WTC11 (cell line): ENCODE data around the gene PRXL2A. TPM values are rescaled to one million over a fixed set of nuclear protein-coding genes. Genes with fewer than 3 reads are reported as not detected.

Experiments used
- ATAC-seq: fragments of 200-7000 bp; cut with Tn5 transposase; 2 replicates; pipeline ENCODE4 v1.10.0; 2021; ENCODE audit warnings: mild to moderate bottlenecking, moderate library complexity
- CTCF ChIA-PET: fragments of 300-600 bp; sonication (Branson Sonifier 250); formaldehyde crosslinking; loops from one replicate; lab custom pipeline; 2021; ENCODE audit warnings: antibody characterized with exemption; lab: Charles Lee
- POLR2A ChIA-PET: fragments of 350-600 bp; sonication (Branson Sonifier 250); formaldehyde crosslinking; loops from one replicate; lab custom pipeline; 2021; ENCODE audit warnings: antibody characterized with exemption; lab: Charles Lee
- DNase-seq: peaks from one replicate; pipeline ENCODE4 v3.0.0; 2021; ENCODE audit warnings: low spot score
- H3K27ac Mint-ChIP-seq: 2 replicates; pipeline ENCODE4 v1.8.0; 2021; ENCODE audit warnings: mixed read lengths
- H3K27me3 Mint-ChIP-seq: 2 replicates; pipeline ENCODE4 v1.8.0; 2021; ENCODE audit warnings: low read depth, mild to moderate bottlenecking, moderate library complexity, mixed read lengths
- H3K36me3 Mint-ChIP-seq: 2 replicates; pipeline ENCODE4 v1.8.0; 2021; ENCODE audit warnings: mixed read lengths
- H3K4me1 Mint-ChIP-seq: 2 replicates; pipeline ENCODE4 v1.8.0; 2022; ENCODE audit warnings: mixed read lengths
- H3K4me3 Mint-ChIP-seq: 2 replicates; pipeline ENCODE4 v1.8.0; 2021; ENCODE audit warnings: mild to moderate bottlenecking, moderate library complexity, mixed read lengths
- H3K9me3 Mint-ChIP-seq: 2 replicates; pipeline ENCODE4 v1.8.0; 2021; ENCODE audit warnings: mixed read lengths
- CREM ChIP-seq: sonication (generic); formaldehyde crosslinking; IDR thresholded peaks from 2 replicates; pipeline ENCODE4 v1.8.1; 2022; ENCODE audit warnings: mild to moderate bottlenecking, missing genetic modification reagents, moderate library complexity
- EMX1 ChIP-seq: fragments of 250-450 bp; sonication (Bioruptor Pico); IDR thresholded peaks from 2 replicates; pipeline ENCODE4 v1.8.0; 2021; ENCODE audit warnings: mild to moderate bottlenecking
- FOXK1 ChIP-seq: sonication (generic); formaldehyde crosslinking; IDR thresholded peaks from 2 replicates; pipeline ENCODE4 v1.8.0; 2022; ENCODE audit warnings: mild to moderate bottlenecking, moderate library complexity, missing genetic modification reagents
- GABPB1 ChIP-seq: sonication (generic); formaldehyde crosslinking; IDR thresholded peaks from 2 replicates; pipeline ENCODE4 v1.8.1; 2023; ENCODE audit warnings: mild to moderate bottlenecking, missing genetic modification reagents
- HMGA2 ChIP-seq: fragments of 250-450 bp; sonication (Bioruptor Pico); IDR thresholded peaks from 2 replicates; pipeline ENCODE4 v1.4.0; 2021; ENCODE audit warnings: mild to moderate bottlenecking, moderate library complexity
- KAT7 ChIP-seq: sonication (generic); formaldehyde crosslinking; IDR thresholded peaks from 2 replicates; pipeline ENCODE4 v1.8.1; 2023; ENCODE audit warnings: missing genetic modification reagents, mild to moderate bottlenecking, borderline replicate concordance
- MYBL2 ChIP-seq: sonication (generic); formaldehyde crosslinking; IDR thresholded peaks from 2 replicates; pipeline ENCODE4 v1.8.1; 2023; ENCODE audit warnings: mild to moderate bottlenecking, moderate library complexity, missing genetic modification reagents
- OVOL2 ChIP-seq: fragments of 250-450 bp; sonication (Bioruptor Pico); IDR thresholded peaks from 2 replicates; pipeline ENCODE4 v1.9.0; 2021; ENCODE audit warnings: mild to moderate bottlenecking, borderline replicate concordance
- SMAD4 ChIP-seq: sonication (generic); formaldehyde crosslinking; IDR thresholded peaks from 2 replicates; pipeline ENCODE4 v1.8.0; 2022; ENCODE audit warnings: mild to moderate bottlenecking, missing genetic modification reagents
- SOX15 ChIP-seq: fragments of 250-450 bp; sonication (Bioruptor Pico); IDR thresholded peaks from 2 replicates; pipeline ENCODE4 v1.9.0; 2021; ENCODE audit warnings: mild to moderate bottlenecking
- TCF7 ChIP-seq: sonication (generic); formaldehyde crosslinking; IDR thresholded peaks from 2 replicates; pipeline ENCODE4 v1.8.0; 2022; ENCODE audit warnings: mild to moderate bottlenecking, low read depth, missing genetic modification reagents, moderate library complexity
- TEAD4 ChIP-seq: sonication (generic); formaldehyde crosslinking; IDR thresholded peaks from 2 replicates; pipeline ENCODE4 v1.8.0; 2022; ENCODE audit warnings: mild to moderate bottlenecking, missing genetic modification reagents
- ZNF138 ChIP-seq: sonication (generic); formaldehyde crosslinking; conservative IDR thresholded peaks from 2 replicates; pipeline ENCODE4 v1.8.1; 2022; ENCODE audit warnings: mild to moderate bottlenecking, moderate library complexity, missing genetic modification reagents
- ZNF671 ChIP-seq: fragments of 250-450 bp; sonication (Bioruptor Pico); IDR thresholded peaks from 2 replicates; pipeline ENCODE4 v1.8.0; 2021; ENCODE audit warnings: mild to moderate bottlenecking
- total RNA-seq: library from RNA; stranded (reverse); gene quantifications from 3 replicates; pipeline ENCODE4 v1.2.3, GENCODE V29; 2021
- TF ChIP-seq, protein P1 (sequence below): sonication (generic); formaldehyde crosslinking; conservative IDR thresholded peaks from 2 replicates; pipeline ENCODE4 v1.8.1; 2023; ENCODE audit warnings: mild to moderate bottlenecking, low read depth, missing genetic modification reagents, moderate library complexity
- TF ChIP-seq, protein P2 (sequence below): sonication (generic); formaldehyde crosslinking; IDR thresholded peaks from 2 replicates; pipeline ENCODE4 v1.8.1; 2023; ENCODE audit warnings: mild to moderate bottlenecking, missing genetic modification reagents
- TF ChIP-seq, protein P3 (sequence below): fragments of 250-450 bp; sonication (Bioruptor Pico); IDR thresholded peaks from 2 replicates; pipeline ENCODE4 v1.9.0; 2021; ENCODE audit warnings: moderate library complexity, mild to moderate bottlenecking, inconsistent platforms, borderline replicate concordance
- TF ChIP-seq, protein P4 (sequence below): fragments of 250-450 bp; sonication (Bioruptor Pico); IDR thresholded peaks from 2 replicates; pipeline ENCODE4 v1.8.0; 2021; ENCODE audit warnings: mild to moderate bottlenecking
- TF ChIP-seq, protein P5 (sequence below): fragments of 250-450 bp; sonication (Bioruptor Pico); IDR thresholded peaks from 2 replicates; pipeline ENCODE4 v1.9.0; 2021; ENCODE audit warnings: mild to moderate bottlenecking
- TF ChIP-seq, protein P6 (sequence below): fragments of 250-450 bp; sonication (Bioruptor Pico); IDR thresholded peaks from 2 replicates; pipeline ENCODE4 v1.9.0; 2021; ENCODE audit warnings: mild to moderate bottlenecking, borderline replicate concordance

PRXL2A gene
- total RNA-seq, 1 experiment from 2014 or later, result 46.6 TPM

DNA sequence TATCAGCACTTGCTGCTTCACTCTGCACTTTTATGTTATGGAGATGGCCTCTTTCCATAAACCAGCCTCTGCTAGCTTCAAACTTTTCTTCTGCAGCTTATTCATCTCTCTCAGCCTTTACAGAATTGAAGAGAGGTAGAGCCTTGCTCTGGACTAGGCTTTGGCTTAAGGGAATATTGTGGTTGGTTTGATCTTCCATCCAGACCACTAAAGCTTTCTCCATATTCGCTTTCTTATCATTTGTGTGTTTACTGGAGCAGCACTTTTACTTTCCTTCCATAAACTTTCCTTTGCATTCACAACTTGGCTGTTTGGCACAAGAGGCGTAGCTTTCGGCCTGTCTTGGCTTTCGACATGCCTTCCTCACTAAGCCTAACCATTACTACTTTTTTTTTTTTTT lies 28.2 kb upstream of the PRXL2A start:
- no peaks in the 10 kb centered on the region for H3K27me3 Mint-ChIP-seq
- TF ChIP-seq MYBL2 (no peak), TEAD4 (CRISPR knock-in tag) (no peak), HMGA2 (no peak), ZNF138 (no peak), GABPB1 (no peak), FOXK1 (CRISPR knock-in tag) (no peak)
- TF ChIP-seq, protein P1, sequence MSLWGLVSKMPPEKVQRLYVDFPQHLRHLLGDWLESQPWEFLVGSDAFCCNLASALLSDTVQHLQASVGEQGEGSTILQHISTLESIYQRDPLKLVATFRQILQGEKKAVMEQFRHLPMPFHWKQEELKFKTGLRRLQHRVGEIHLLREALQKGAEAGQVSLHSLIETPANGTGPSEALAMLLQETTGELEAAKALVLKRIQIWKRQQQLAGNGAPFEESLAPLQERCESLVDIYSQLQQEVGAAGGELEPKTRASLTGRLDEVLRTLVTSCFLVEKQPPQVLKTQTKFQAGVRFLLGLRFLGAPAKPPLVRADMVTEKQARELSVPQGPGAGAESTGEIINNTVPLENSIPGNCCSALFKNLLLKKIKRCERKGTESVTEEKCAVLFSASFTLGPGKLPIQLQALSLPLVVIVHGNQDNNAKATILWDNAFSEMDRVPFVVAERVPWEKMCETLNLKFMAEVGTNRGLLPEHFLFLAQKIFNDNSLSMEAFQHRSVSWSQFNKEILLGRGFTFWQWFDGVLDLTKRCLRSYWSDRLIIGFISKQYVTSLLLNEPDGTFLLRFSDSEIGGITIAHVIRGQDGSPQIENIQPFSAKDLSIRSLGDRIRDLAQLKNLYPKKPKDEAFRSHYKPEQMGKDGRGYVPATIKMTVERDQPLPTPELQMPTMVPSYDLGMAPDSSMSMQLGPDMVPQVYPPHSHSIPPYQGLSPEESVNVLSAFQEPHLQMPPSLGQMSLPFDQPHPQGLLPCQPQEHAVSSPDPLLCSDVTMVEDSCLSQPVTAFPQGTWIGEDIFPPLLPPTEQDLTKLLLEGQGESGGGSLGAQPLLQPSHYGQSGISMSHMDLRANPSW (CRISPR knock-in tag), result no peak
- H3K9me3 Mint-ChIP-seq, result no peaks in the 10 kb centered on the region
- CTCF ChIA-PET, result interaction anchor here (0.6 to 4.5 kb wide), 6 partner anchors 17 to 219 kb away, joined by 3 to 42 read pairs (median 6); no protein-coding TSS in a partner anchor
- POLR2A ChIA-PET, result interaction anchor here (0.6 kb wide), 1 partner anchor 54 kb away, joined by 3 read pairs; no protein-coding TSS in a partner anchor
- H3K4me3 Mint-ChIP-seq, result no peak overlapping the region
- DNase-seq, result no peak
- H3K27ac Mint-ChIP-seq, result no peak overlapping the region
- no peak for ATAC-seq
- no peaks in the 10 kb centered on the region for H3K36me3 Mint-ChIP-seq
- H3K4me1 Mint-ChIP-seq, result peaks cover 5% of the 10 kb centered on the region; the same call in 1 of the 2 replicates

DNA sequence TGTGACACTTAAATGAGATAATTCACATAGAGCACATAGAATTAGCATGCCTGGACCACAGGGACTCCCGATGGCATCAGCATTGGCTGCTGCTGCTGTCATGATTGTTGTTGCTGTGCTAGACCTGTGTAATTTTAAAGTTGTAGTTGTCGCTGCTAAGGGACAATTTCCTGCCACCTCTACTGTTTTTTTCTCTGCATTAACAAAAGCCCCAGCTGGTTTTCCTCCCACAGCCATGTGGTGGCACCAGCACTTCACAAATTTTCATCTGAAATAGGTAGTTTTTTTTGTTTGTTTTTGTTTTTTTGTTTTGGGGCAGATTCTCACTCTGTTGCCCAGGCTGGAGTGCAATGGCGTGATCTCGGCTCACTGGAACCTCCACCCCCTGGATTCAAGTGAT lies 25.4 kb upstream of the PRXL2A start:
- TF ChIP-seq OVOL2 (no peak), TCF7 (CRISPR knock-in tag) (no peak), ZNF138 (no peak), CREM (CRISPR knock-in tag) (no peak), ZNF671 (CRISPR knock-in tag) (no peak), EMX1 (CRISPR knock-in tag) (no peak), KAT7 (CRISPR knock-in tag) (no peak), HMGA2 (no peak), SMAD4 (CRISPR knock-in tag) (no peak), SOX15 (no peak)
- TF ChIP-seq, protein P2, sequence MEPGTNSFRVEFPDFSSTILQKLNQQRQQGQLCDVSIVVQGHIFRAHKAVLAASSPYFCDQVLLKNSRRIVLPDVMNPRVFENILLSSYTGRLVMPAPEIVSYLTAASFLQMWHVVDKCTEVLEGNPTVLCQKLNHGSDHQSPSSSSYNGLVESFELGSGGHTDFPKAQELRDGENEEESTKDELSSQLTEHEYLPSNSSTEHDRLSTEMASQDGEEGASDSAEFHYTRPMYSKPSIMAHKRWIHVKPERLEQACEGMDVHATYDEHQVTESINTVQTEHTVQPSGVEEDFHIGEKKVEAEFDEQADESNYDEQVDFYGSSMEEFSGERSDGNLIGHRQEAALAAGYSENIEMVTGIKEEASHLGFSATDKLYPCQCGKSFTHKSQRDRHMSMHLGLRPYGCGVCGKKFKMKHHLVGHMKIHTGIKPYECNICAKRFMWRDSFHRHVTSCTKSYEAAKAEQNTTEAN (CRISPR knock-in tag), result no peak
- TF ChIP-seq, protein P3, sequence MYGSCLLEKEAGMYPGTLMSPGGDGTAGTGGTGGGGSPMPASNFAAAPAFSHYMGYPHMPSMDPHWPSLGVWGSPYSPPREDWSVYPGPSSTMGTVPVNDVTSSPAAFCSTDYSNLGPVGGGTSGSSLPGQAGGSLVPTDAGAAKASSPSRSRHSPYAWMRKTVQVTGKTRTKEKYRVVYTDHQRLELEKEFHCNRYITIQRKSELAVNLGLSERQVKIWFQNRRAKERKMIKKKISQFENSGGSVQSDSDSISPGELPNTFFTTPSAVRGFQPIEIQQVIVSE (CRISPR knock-in tag), result no peak
- TF ChIP-seq, protein P4, sequence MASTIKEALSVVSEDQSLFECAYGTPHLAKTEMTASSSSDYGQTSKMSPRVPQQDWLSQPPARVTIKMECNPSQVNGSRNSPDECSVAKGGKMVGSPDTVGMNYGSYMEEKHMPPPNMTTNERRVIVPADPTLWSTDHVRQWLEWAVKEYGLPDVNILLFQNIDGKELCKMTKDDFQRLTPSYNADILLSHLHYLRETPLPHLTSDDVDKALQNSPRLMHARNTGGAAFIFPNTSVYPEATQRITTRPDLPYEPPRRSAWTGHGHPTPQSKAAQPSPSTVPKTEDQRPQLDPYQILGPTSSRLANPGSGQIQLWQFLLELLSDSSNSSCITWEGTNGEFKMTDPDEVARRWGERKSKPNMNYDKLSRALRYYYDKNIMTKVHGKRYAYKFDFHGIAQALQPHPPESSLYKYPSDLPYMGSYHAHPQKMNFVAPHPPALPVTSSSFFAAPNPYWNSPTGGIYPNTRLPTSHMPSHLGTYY (CRISPR knock-in tag), result no peak
- TF ChIP-seq, protein P5, sequence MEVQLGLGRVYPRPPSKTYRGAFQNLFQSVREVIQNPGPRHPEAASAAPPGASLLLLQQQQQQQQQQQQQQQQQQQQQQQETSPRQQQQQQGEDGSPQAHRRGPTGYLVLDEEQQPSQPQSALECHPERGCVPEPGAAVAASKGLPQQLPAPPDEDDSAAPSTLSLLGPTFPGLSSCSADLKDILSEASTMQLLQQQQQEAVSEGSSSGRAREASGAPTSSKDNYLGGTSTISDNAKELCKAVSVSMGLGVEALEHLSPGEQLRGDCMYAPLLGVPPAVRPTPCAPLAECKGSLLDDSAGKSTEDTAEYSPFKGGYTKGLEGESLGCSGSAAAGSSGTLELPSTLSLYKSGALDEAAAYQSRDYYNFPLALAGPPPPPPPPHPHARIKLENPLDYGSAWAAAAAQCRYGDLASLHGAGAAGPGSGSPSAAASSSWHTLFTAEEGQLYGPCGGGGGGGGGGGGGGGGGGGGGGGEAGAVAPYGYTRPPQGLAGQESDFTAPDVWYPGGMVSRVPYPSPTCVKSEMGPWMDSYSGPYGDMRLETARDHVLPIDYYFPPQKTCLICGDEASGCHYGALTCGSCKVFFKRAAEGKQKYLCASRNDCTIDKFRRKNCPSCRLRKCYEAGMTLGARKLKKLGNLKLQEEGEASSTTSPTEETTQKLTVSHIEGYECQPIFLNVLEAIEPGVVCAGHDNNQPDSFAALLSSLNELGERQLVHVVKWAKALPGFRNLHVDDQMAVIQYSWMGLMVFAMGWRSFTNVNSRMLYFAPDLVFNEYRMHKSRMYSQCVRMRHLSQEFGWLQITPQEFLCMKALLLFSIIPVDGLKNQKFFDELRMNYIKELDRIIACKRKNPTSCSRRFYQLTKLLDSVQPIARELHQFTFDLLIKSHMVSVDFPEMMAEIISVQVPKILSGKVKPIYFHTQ, result no peak
- TF ChIP-seq, protein P6, sequence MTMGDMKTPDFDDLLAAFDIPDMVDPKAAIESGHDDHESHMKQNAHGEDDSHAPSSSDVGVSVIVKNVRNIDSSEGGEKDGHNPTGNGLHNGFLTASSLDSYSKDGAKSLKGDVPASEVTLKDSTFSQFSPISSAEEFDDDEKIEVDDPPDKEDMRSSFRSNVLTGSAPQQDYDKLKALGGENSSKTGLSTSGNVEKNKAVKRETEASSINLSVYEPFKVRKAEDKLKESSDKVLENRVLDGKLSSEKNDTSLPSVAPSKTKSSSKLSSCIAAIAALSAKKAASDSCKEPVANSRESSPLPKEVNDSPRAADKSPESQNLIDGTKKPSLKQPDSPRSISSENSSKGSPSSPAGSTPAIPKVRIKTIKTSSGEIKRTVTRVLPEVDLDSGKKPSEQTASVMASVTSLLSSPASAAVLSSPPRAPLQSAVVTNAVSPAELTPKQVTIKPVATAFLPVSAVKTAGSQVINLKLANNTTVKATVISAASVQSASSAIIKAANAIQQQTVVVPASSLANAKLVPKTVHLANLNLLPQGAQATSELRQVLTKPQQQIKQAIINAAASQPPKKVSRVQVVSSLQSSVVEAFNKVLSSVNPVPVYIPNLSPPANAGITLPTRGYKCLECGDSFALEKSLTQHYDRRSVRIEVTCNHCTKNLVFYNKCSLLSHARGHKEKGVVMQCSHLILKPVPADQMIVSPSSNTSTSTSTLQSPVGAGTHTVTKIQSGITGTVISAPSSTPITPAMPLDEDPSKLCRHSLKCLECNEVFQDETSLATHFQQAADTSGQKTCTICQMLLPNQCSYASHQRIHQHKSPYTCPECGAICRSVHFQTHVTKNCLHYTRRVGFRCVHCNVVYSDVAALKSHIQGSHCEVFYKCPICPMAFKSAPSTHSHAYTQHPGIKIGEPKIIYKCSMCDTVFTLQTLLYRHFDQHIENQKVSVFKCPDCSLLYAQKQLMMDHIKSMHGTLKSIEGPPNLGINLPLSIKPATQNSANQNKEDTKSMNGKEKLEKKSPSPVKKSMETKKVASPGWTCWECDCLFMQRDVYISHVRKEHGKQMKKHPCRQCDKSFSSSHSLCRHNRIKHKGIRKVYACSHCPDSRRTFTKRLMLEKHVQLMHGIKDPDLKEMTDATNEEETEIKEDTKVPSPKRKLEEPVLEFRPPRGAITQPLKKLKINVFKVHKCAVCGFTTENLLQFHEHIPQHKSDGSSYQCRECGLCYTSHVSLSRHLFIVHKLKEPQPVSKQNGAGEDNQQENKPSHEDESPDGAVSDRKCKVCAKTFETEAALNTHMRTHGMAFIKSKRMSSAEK (CRISPR knock-in tag), result no peak
- TF ChIP-seq, all 79 proteins: peak for 0
- CTCF ChIA-PET, result interaction anchor here (0.6 to 4.5 kb wide), 16 partner anchors 23 to 327 kb away, joined by 3 to 42 read pairs (median 4); partner anchors contain the start of gene PRXL2A
- POLR2A ChIA-PET, result no interaction called here
- Mint-ChIP-seq H3K27ac (0 out of 2 replicates have a peak overlapping the region, but pooled peaks have one; percentile 12), H3K36me3 (no peaks in the 10 kb centered on the region), H3K4me1 (peaks cover 5% of the 10 kb centered on the region; the same call in 1 of the 2 replicates), H3K27me3 (no peaks in the 10 kb centered on the region), H3K4me3 (no peak overlapping the region), H3K9me3 (no peaks in the 10 kb centered on the region)
- ATAC-seq, result peak; percentile 56
- DNase-seq, result peak; percentile 44
